K562 (cell line): Measurements from ENCODE around the gene GART. TPM values are rescaled to one million over a fixed set of nuclear protein-coding genes. Genes with fewer than 3 reads are reported as not detected.

ENCODE experiments used
- CBFA2T3 ChIP-seq: fragments of 450-650 bp; IDR thresholded peaks from 2 replicates; pipeline ENCODE4 v1.6.1; 2017
- CXXC5 ChIP-seq: fragments of 250-450 bp; sonication (Bioruptor Pico); IDR thresholded peaks from 2 replicates; pipeline ENCODE4 v1.8.0; 2022; ENCODE audit warnings: inconsistent platforms, mild to moderate bottlenecking, moderate library complexity
- ERF ChIP-seq: fragments of 450-650 bp; formaldehyde crosslinking; IDR thresholded peaks from 2 replicates; pipeline ENCODE4 v1.4.0; 2020; ENCODE audit warnings: mild to moderate bottlenecking, mixed read lengths
- ETV5 ChIP-seq: sonication (generic); formaldehyde crosslinking; IDR thresholded peaks from 2 replicates; pipeline ENCODE4 v1.4.0; 2020; ENCODE audit warnings: low read depth, mild to moderate bottlenecking, missing genetic modification reagents
- MCM7 ChIP-seq, 2 experiments: fragments of 450-650 bp; IDR thresholded peaks; 2 replicates each; pipeline ENCODE4 v1.6.1; 2016 to 2018
- NFXL1 ChIP-seq: fragments of 450-650 bp; formaldehyde crosslinking; IDR thresholded peaks from 2 replicates; pipeline ENCODE4 v1.4.0; 2021; ENCODE audit warnings: mild to moderate bottlenecking
- PATZ1 ChIP-seq: fragments of 250-450 bp; sonication (Bioruptor Pico); IDR thresholded peaks from 2 replicates; pipeline ENCODE4 v1.5.0; 2020; ENCODE audit warnings: mild to moderate bottlenecking, borderline replicate concordance
- SAFB2 ChIP-seq: fragments of 200-400 bp; formaldehyde crosslinking; IDR thresholded peaks from 2 replicates; pipeline ENCODE4 v1.6.1; 2018; ENCODE audit warnings: borderline replicate concordance, low read length, low read depth, moderate library complexity; ENCODE audit not compliant: severe bottlenecking
- SIX5 ChIP-seq, 2 experiments: IDR thresholded peaks; 2 replicates each; pipeline ENCODE4 v1.6.1; 2011; ENCODE audit warnings: low read length in 2 of 2, borderline replicate concordance in 1 of 2, low read depth in 1 of 2, mild to moderate bottlenecking in 1 of 2, moderate library complexity in 1 of 2; ENCODE audit not compliant: insufficient read depth in 1 of 2
- TGIF2 ChIP-seq: sonication (generic); formaldehyde crosslinking; IDR thresholded peaks from 2 replicates; pipeline ENCODE4 v1.8.1; 2022; ENCODE audit warnings: mild to moderate bottlenecking, missing genetic modification reagents, moderate library complexity
- ZNF436 ChIP-seq: fragments of 250-450, 450-650 bp; sonication (Bioruptor Pico); formaldehyde crosslinking; IDR thresholded peaks from 2 replicates; pipeline ENCODE4 v1.7.0; 2020; ENCODE audit warnings: mild to moderate bottlenecking
- polyA plus RNA-seq, 8 experiments: library from polyadenylated mRNA; depleted of rRNA in 4 of 8; stranded (reverse) in 5 of 8; unstranded in 3 of 8; fragments of >200 nt; fragmentation: Nextera tagmentation in 2 of 8; fragmentation: Illumina TruSeq in 1 of 8; extraction: Ambion mirVana in 2 of 8; extraction: Trizol in 1 of 8; gene quantifications; 2 replicates each; pipeline versions ENCODE4 v1.2.1 to v1.2.3, GENCODE V29; 2011 to 2014; ENCODE audit warnings: inconsistent platforms in 1 of 8, missing spikeins in 1 of 8
- total RNA-seq, 7 experiments: library from RNA; depleted of rRNA in 6 of 7; stranded (reverse); fragments of >200 nt in 6 of 7; fragmentation: Illumina TruSeq in 2 of 7; extraction: Trizol in 2 of 7; gene quantifications; 2 replicates each; pipeline versions ENCODE4 v1.2.1 to v1.2.3, GENCODE V29; 2011 to 2021; ENCODE audit warnings: low replicate concordance in 1 of 7
- TF ChIP-seq, protein P1 (sequence below): fragments of 450-650 bp; formaldehyde crosslinking; IDR thresholded peaks from 2 replicates; pipeline ENCODE4 v1.4.0; 2020; ENCODE audit warnings: mild to moderate bottlenecking, moderate library complexity
- TF ChIP-seq, protein P2 (sequence below), 2 experiments: fragments of 450-650 bp; formaldehyde crosslinking in 1 of 2; IDR thresholded peaks; 2 replicates each; pipeline versions ENCODE4 v1.4.0 to v1.6.1; 2014 to 2020; ENCODE audit warnings: mild to moderate bottlenecking in 2 of 2, borderline replicate concordance in 1 of 2, low read depth in 1 of 2
- TF ChIP-seq, protein P3 (sequence below): sonication (generic); formaldehyde crosslinking; IDR thresholded peaks from 2 replicates; pipeline ENCODE4 v1.8.1; 2022; ENCODE audit warnings: missing genetic modification reagents

GART gene
- total and polyA plus RNA-seq, 9 of the 15 experiments (the other 6 are each of a cell fraction or from before 2014, with no cell fraction given) = 141 to 429 (median 349) TPM

DNA sequence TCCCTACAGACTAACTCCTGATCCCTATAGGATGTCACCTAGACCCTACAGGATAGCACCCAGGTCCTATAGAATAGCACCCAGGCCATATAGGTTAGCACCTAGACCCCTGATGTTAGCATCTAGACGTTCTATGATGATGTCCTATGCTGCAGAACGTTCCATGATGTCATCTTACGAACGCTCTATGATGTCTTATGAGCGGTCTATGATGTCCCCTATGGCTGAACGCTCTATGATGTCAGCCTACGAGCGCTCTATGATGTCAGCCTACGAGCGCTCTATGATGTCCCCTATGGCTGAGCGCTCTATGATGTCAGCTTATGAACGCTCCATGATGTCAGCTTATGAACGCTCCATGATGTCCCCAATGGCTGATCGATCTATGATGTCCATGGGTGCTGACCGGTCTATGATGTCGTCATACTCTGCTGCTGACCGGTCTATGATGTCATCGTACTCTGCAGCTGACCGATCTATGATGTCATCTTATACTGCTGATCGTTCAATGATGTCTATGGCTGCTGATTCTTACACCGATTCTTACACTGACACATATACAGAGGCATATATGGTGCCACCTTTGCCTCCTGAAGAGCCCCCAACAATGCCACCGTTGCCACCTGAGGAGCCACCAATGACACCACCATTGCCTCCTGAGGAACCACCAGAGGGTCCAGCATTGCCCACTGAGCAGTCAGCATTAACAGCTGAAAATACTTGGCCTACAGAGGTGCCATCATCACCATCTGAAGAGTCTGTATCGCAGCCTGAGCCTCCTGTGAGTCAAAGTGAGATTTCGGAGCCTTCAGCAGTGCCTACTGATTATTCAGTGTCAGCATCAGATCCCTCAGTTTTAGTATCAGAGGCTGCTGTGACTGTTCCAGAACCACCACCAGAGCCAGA lies 10.4 kb upstream of the GART start (continued):
- TF ChIP-seq ERF (no peak), CXXC5 (CRISPR knock-in tag) (no peak), SAFB2 (no peak), NFXL1 (CRISPR knock-in tag) (no peak), SIX5 (IDR thresholded peaks at IDR 0.05; ENCODE audit: borderline replicate concordance in 1 of 2, insufficient read depth in 1 of 2, low read depth in 1 of 2, low read length in 2 of 2) (no peak), MCM7 (IDR thresholded peaks at IDR 0.05) (no peak), PATZ1 (CRISPR knock-in tag) (no peak), TGIF2 (CRISPR knock-in tag) (no peak), ETV5 (CRISPR knock-in tag) (no peak), CBFA2T3 (no peak), ZNF436 (CRISPR knock-in tag) (no peak)
- TF ChIP-seq, protein P1, sequence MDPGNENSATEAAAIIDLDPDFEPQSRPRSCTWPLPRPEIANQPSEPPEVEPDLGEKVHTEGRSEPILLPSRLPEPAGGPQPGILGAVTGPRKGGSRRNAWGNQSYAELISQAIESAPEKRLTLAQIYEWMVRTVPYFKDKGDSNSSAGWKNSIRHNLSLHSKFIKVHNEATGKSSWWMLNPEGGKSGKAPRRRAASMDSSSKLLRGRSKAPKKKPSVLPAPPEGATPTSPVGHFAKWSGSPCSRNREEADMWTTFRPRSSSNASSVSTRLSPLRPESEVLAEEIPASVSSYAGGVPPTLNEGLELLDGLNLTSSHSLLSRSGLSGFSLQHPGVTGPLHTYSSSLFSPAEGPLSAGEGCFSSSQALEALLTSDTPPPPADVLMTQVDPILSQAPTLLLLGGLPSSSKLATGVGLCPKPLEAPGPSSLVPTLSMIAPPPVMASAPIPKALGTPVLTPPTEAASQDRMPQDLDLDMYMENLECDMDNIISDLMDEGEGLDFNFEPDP = no peak
- TF ChIP-seq, protein P2, sequence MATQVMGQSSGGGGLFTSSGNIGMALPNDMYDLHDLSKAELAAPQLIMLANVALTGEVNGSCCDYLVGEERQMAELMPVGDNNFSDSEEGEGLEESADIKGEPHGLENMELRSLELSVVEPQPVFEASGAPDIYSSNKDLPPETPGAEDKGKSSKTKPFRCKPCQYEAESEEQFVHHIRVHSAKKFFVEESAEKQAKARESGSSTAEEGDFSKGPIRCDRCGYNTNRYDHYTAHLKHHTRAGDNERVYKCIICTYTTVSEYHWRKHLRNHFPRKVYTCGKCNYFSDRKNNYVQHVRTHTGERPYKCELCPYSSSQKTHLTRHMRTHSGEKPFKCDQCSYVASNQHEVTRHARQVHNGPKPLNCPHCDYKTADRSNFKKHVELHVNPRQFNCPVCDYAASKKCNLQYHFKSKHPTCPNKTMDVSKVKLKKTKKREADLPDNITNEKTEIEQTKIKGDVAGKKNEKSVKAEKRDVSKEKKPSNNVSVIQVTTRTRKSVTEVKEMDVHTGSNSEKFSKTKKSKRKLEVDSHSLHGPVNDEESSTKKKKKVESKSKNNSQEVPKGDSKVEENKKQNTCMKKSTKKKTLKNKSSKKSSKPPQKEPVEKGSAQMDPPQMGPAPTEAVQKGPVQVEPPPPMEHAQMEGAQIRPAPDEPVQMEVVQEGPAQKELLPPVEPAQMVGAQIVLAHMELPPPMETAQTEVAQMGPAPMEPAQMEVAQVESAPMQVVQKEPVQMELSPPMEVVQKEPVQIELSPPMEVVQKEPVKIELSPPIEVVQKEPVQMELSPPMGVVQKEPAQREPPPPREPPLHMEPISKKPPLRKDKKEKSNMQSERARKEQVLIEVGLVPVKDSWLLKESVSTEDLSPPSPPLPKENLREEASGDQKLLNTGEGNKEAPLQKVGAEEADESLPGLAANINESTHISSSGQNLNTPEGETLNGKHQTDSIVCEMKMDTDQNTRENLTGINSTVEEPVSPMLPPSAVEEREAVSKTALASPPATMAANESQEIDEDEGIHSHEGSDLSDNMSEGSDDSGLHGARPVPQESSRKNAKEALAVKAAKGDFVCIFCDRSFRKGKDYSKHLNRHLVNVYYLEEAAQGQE (IDR thresholded peaks at IDR 0.05; ENCODE audit: borderline replicate concordance) = no peak
- TF ChIP-seq, protein P2 (CRISPR knock-in tag; IDR thresholded peaks at IDR 0.05; ENCODE audit: low read depth) = no peak
- TF ChIP-seq, protein P3, sequence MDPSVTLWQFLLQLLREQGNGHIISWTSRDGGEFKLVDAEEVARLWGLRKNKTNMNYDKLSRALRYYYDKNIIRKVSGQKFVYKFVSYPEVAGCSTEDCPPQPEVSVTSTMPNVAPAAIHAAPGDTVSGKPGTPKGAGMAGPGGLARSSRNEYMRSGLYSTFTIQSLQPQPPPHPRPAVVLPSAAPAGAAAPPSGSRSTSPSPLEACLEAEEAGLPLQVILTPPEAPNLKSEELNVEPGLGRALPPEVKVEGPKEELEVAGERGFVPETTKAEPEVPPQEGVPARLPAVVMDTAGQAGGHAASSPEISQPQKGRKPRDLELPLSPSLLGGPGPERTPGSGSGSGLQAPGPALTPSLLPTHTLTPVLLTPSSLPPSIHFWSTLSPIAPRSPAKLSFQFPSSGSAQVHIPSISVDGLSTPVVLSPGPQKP (CRISPR knock-in tag) = no peak
